NCI-H345 (cell line): Measurements from ENCODE around the gene SLCO3A1.
A peak's percentile ranks its signal among the peaks of the same experiment; 100 is the strongest.

Experiments
- DNase-seq: peaks from one replicate; lab custom pipeline; 2025; lab: John Stamatoyannopoulos, UW

SLCO3A1 gene

GRCh38 chr15:91912336-91912735 is 58.8 kb downstream of the SLCO3A1 start:
- DNase-seq, result no peak

GRCh38 chr15:91913560-91913959 is 60.1 kb downstream of the SLCO3A1 start:
- DNase-seq, result no peak

- peak; percentile 85 for DNase-seq
Measured at GRCh38 chr15:91915576-91915975, 62.1 kb downstream of the SLCO3A1 start.

GRCh38 chr15:91916051-91916450 is 62.5 kb downstream of the SLCO3A1 start:
- peak; percentile 51 for DNase-seq

- DNase-seq, result no peak
Measured at GRCh38 chr15:91917686-91918360, 64.3 kb downstream of the SLCO3A1 start.

GRCh38 chr15:91919014-91919534 is 65.6 kb downstream of the SLCO3A1 start:
- DNase-seq, result no peak

GRCh38 chr15:91921188-91921842 is 67.8 kb downstream of the SLCO3A1 start:
- DNase-seq, result no peak

- DNase-seq, result no peak
Measured at GRCh38 chr15:91921843-91922198, 68.3 kb downstream of the SLCO3A1 start.

GRCh38 chr15:91922646-91923547 is 69.4 kb downstream of the SLCO3A1 start:
- peak; percentile 63 for DNase-seq

GRCh38 chr15:91924183-91924582 is 70.7 kb downstream of the SLCO3A1 start:
- DNase-seq, result no peak

GRCh38 chr15:91924837-91925495 is 71.5 kb downstream of the SLCO3A1 start:
- no peak for DNase-seq

- peak; percentile 41 for DNase-seq
Measured at GRCh38 chr15:91925794-91926193, 72.3 kb downstream of the SLCO3A1 start.

- peak; percentile 42 for DNase-seq
Measured at GRCh38 chr15:91926908-91927270, 73.4 kb downstream of the SLCO3A1 start.

- DNase-seq, result no peak
Measured at GRCh38 chr15:91927585-91927984, 74.1 kb downstream of the SLCO3A1 start.

- DNase-seq, result no peak
Measured at GRCh38 chr15:91928675-91929074, 75.2 kb downstream of the SLCO3A1 start.

- DNase-seq, result no peak
Measured at GRCh38 chr15:91929509-91929908, 76.0 kb downstream of the SLCO3A1 start.

- no peak for DNase-seq
Measured at GRCh38 chr15:91930092-91930491, 76.6 kb downstream of the SLCO3A1 start.

GRCh38 chr15:91936182-91936775 is 82.8 kb downstream of the SLCO3A1 start:
- DNase-seq, result no peak

- DNase-seq, result peak; percentile 44
Measured at GRCh38 chr15:91936927-91937326, 83.4 kb downstream of the SLCO3A1 start.

GRCh38 chr15:91938136-91938535 is 84.6 kb downstream of the SLCO3A1 start:
- no peak for DNase-seq

- DNase-seq, result no peak
Measured at GRCh38 chr15:91939403-91939831, 85.9 kb downstream of the SLCO3A1 start.
